Panc1 (cell line): ENCODE results near the gene GFAP.

ENCODE experiments used
- CTCF ChIP-seq: fragments of 450-650 bp; IDR thresholded peaks from 2 replicates; pipeline ENCODE4 v1.5.1; 2017; ENCODE audit warnings: mild to moderate bottlenecking
- POLR2AphosphoS5 ChIP-seq: IDR thresholded peaks from 2 replicates; pipeline ENCODE4 v1.6.1; 2012; ENCODE audit warnings: mild to moderate bottlenecking, low read depth, low read length, moderate library complexity
- REST ChIP-seq, 2 experiments: IDR thresholded peaks; 2 replicates each; pipeline ENCODE4 v1.6.1; 2011 to 2012; ENCODE audit warnings: low read depth in 2 of 2, control low read depth in 1 of 2, low read length in 1 of 2, mild to moderate bottlenecking in 1 of 2, moderate library complexity in 1 of 2; ENCODE audit not compliant: insufficient read depth in 1 of 2

- TF ChIP-seq CTCF: no peak
- peak; percentile 52 for TF ChIP-seq POLR2AphosphoS5
- no peak for TF ChIP-seq REST (IDR thresholded peaks at IDR 0.05; ENCODE audit: insufficient read depth in 1 of 2, low read depth in 2 of 2, low read length in 1 of 2)
Observed at GRCh38 chr17:44924107-44924544, 8.8 kb upstream of the GFAP start.
